NB4 (cell line): Measurements from ENCODE around the gene CALCOCO2.
"Not testable (repeated sequence)": the region's sequence is repeated elsewhere in the genome, so short reads cannot be mapped to it uniquely, and the experiment has no call there.

Experiments
- DNase-seq: peaks from one replicate; pipeline ENCODE4 v3.0.0; 2010; ENCODE audit warnings: low read depth
- H3K4me3 ChIP-seq: one replicate; pipeline ENCODE4 v1.5.1; 2011; ENCODE audit warnings: mild to moderate bottlenecking, low read depth, low read length, moderate library complexity
- CTCF ChIP-seq: IDR thresholded peaks from one replicate; pipeline ENCODE4 v1.5.1; 2012; ENCODE audit warnings: low read depth, low read length
- MAX ChIP-seq: IDR thresholded peaks from 2 replicates; pipeline ENCODE4 v1.6.1; 2011; ENCODE audit warnings: low read depth, low read length
- MYC ChIP-seq: IDR thresholded peaks from 2 replicates; pipeline ENCODE4 v1.6.1; 2011; ENCODE audit warnings: low read depth, low read length
- POLR2A ChIP-seq: IDR thresholded peaks from 2 replicates; pipeline ENCODE4 v1.6.1; 2011; ENCODE audit warnings: mild to moderate bottlenecking; ENCODE audit not compliant: insufficient read length; ENCODE audit errors: extremely low read depth

The CALCOCO2 gene

GRCh38 chr17:48795444-48796162, 35.2 kb upstream of the CALCOCO2 start:
- H3K4me3 ChIP-seq = no peak overlapping the region
- TF ChIP-seq CTCF (no peak), POLR2A (no peak), MYC (no peak), MAX (no peak)
- DNase-seq = no peak

- H3K4me3 ChIP-seq = not testable (repeated sequence)
Measured at GRCh38 chr17:48796163-48796522, 34.7 kb upstream of the CALCOCO2 start.

GRCh38 chr17:48799069-48799723, 31.6 kb upstream of the CALCOCO2 start:
- H3K4me3 ChIP-seq = no peak overlapping the region
- DNase-seq = no peak
- no peak for TF ChIP-seq POLR2A

More at GRCh38 chr17:48796163-48796522, 34.7 kb upstream of the CALCOCO2 start:
- DNase-seq = peak; percentile 48

GRCh38 chr17:48800626-48801217, 30.1 kb upstream of the CALCOCO2 start:
- H3K4me3 ChIP-seq = no peak overlapping the region
- TF ChIP-seq MAX = no peak
- TF ChIP-seq MYC = no peak
- no peak for TF ChIP-seq POLR2A
- no peak for TF ChIP-seq CTCF
- no peak for DNase-seq

- peak; percentile 68 for DNase-seq
- H3K4me3 ChIP-seq = no peak overlapping the region
- TF ChIP-seq CTCF (peak; percentile 89), MYC (no peak)
Measured at GRCh38 chr17:48804936-48805411, 25.9 kb upstream of the CALCOCO2 start.

GRCh38 chr17:48809182-48809581, 21.7 kb upstream of the CALCOCO2 start:
- H3K4me3 ChIP-seq = no peak overlapping the region
- no peak for TF ChIP-seq CTCF
- no peak for TF ChIP-seq MYC
- no peak for TF ChIP-seq MAX
- TF ChIP-seq POLR2A = no peak
- no peak for DNase-seq

GRCh38 chr17:48812001-48812400, 18.8 kb upstream of the CALCOCO2 start:
- DNase-seq = no peak
- TF ChIP-seq MYC = no peak
- no peak for TF ChIP-seq CTCF
- TF ChIP-seq MAX = no peak
- TF ChIP-seq POLR2A = no peak
- no peak overlapping the region for H3K4me3 ChIP-seq
